COLO829 (cell line): ENCODE measurements around the gene ADCY4.

Source experiments
- DNase-seq: peaks from one replicate; pipeline ENCODE4 v3.0.0; 2012; ENCODE audit warnings: low spot score

Gene ADCY4

GRCh38 chr14:24296341-24297157, 38.3 kb downstream of the ADCY4 start:
- DNase-seq, result peak; percentile 87

DNA sequence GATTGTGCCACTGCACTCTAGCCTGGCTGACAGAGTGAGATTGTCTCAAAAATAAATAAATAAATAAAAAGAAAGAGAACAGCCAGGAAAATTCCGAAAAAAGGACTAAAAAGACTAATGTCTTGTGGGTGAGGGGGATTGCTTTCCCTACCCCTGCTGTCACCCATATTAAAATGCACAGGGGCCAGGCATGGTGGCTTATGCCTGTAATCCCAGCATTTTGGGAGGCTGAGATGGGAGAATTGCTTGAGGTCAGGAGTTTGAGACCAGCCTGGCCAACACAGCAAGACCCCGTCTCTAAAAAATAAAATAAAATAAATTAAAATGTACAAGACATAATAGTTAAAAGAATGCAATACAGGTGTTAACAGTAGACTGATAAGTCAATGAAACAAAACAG, 41.3 kb downstream of the ADCY4 start:
- DNase-seq, result no peak

GRCh38 chr14:24292118-24292807, 42.6 kb downstream of the ADCY4 start:
- DNase-seq, result no peak

GRCh38 chr14:24291446-24292117, 43.3 kb downstream of the ADCY4 start:
- DNase-seq, result no peak

GRCh38 chr14:24290746-24291145, 44.1 kb downstream of the ADCY4 start:
- DNase-seq, result no peak

DNA sequence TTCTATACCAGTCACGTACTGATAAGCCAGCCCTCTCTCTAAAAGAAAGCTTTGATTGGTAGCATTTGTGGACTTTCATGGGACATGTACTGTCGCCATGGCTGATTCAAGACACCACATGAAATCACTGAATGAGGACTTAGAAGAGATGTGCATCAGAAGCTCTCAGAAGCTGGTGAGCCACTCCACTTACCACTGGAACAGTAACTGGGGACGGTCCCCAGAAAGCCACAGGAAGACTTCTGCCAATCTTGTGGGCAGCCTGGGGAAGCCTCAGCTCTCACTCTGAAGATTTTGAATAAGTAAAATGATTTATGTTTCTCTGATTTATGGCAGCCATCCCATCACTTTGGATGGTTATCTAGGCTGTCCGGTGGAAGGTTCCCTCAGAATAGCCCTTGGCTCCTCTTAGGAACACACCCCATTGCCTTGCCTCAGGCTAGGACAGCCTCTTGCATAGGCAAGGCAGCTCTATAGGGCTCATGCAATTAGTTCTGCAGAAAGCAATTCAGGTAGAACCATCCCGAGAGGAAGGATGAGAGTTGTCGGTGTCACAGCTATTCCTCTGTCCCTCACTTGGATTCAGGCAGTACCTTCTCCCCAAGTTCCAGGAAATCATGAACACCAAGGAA, 45.1 kb downstream of the ADCY4 start:
- no peak for DNase-seq

- DNase-seq, result no peak
Observed at GRCh38 chr14:24286996-24287395, 47.9 kb downstream of the ADCY4 start.

- no peak for DNase-seq
Observed at GRCh38 chr14:24285351-24285750, 49.5 kb downstream of the ADCY4 start.

- no peak for DNase-seq
Observed at GRCh38 chr14:24284501-24285035, 50.3 kb downstream of the ADCY4 start.

- DNase-seq, result no peak
Observed at GRCh38 chr14:24283796-24284460, 50.9 kb downstream of the ADCY4 start.

GRCh38 chr14:24282736-24283135, 52.1 kb downstream of the ADCY4 start:
- no peak for DNase-seq

- DNase-seq, result no peak
Observed at GRCh38 chr14:24281636-24282035, 53.2 kb downstream of the ADCY4 start.

GRCh38 chr14:24280797-24281460, 53.9 kb downstream of the ADCY4 start:
- no peak for DNase-seq

- DNase-seq, result no peak
Observed at GRCh38 chr14:24279301-24280186, 55.3 kb downstream of the ADCY4 start.

DNA sequence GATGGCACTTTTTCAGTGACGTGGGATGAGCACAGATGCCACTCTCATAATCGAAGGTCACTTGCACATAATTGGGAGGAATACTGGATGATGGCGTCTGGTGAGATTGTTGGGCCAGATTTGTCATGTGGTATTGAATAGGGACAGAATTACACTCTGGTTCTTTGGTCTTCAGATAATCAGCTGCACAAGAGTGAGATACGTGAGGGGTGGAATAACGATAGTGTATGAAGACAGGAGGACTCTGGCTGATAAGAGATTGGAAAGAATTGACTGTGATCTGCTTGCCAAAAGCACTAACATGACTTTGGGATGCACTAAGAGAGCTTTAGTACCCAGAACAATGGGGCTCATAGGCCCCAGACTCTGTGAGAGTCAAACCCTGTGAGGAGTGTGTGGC, 56.4 kb downstream of the ADCY4 start:
- no peak for DNase-seq

DNA sequence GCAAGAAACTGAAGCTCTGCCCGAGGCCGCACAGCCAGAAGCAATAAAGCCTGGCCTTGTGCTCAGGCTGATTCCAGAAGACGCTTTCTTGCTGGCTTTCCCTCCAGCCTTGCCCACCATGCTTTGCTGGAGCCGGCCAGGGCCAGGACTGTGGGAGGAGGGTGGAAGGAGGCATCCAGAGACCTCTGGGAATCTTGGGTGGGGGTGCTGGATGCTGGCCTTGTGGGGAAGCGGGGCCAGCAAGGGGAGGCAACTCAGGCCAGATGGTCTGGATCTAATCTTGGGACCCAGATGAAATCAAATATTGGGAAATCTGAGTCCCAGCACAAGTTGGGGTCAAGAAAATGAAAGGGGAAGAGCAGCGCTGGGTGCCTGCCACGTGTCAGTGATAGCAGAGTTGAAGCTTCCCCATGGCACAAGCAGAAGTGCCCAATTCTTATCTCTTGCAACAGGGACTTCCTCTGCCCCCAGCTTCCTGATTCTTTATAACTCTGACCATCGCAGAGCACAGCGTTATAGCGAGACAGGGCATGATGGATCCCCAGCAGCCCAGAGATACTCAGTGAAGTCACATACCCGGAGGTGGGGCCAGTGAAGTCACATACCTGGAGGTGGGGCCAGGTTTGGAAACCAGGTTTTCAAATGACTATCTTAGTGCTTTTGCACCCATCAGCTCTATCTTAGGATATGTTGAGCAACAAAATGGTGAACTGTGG, 57.1 kb downstream of the ADCY4 start:
- no peak for DNase-seq

GRCh38 chr14:24277071-24277470, 57.8 kb downstream of the ADCY4 start:
- DNase-seq, result no peak

DNA sequence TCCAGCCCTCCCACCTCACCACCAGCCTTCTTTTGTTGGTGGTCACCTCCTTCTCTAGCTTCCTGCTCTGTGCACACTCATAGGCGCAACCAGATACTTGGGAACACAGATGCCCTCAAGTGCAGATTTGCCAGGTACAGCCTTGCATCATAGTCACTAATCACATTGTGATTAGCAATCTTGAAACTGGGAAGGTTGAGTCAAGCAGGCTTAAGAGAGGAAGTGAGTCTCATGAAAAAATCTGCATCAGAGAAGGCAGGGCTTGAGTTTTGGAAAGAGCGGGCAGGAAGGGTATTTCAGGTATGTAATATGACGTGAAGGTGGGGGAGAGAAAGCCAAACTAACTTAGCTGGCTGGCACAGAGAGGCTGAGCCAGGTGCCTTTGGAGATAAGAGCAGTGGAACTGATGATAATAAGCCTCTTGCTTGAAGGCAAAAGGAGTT, 60.7 kb downstream of the ADCY4 start:
- DNase-seq, result no peak

DNA sequence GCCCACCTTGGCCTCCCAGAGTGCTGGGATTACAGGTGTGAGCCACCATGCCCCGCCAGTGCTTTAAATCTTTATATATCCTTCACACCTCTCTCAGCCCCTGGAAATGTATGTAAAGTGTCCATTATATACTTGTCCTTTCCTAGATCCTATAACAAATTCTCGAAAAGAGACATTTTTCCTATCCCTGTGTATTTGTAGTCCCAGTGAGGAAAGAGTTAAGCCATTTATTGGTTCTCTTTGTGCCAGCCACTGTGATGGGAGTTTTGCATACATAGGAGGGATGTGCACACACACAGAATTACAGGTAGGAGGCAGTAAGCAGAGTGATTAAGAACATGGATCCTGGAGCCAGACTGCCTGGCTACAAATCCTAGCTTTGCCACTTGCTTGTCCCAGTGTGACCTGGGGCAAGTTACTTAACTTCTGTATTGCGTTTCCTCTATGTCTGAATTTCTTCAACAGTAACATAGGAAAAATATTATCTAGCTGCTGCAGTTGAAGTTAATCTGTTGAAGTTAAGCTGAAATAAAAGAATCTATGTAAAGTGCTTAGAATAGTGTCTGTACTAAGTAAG, 61.4 kb downstream of the ADCY4 start:
- no peak for DNase-seq
